ENCODE data around the gene EIF4A3. TPM values are rescaled to one million over a fixed set of nuclear protein-coding genes. Genes with fewer than 3 reads are reported as not detected.

The EIF4A3 gene
- total RNA-seq, 2 experiments from 2014 or later = 178 to 183 TPM

Small RNA genes lying within 50 kb of the gene (microRNA-seq; reads per million reads assigned to microRNA genes)
- not detected for gene MIR1268B (ENCODE audit: borderline microRNAs expressed, borderline replicate concordance)

Other genes with a start within 250 kb of the EIF4A3 start
- 10 to 100 TPM in 1 of 2 experiments, 1 to 10 TPM in 1; 9.6 to 12.0 TPM for gene TBC1D16, start 111.3 kb downstream of the EIF4A3 start, total RNA-seq
- gene CCDC40, start 110.5 kb downstream of the EIF4A3 start, total RNA-seq = under 1 TPM; 0.54 to 0.79 TPM
- 10 to 100 TPM; 42.6 to 46.2 TPM for gene GAA, start 45.5 kb downstream of the EIF4A3 start, total RNA-seq
- under 1 TPM; 0.11 to 0.50 TPM for gene CARD14, start 22.9 kb upstream of the EIF4A3 start, total RNA-seq
- gene SGSH, start 73.2 kb upstream of the EIF4A3 start, total RNA-seq = 1 to 10 TPM; 7.8 to 8.3 TPM
- 1 to 10 TPM; 1.6 to 1.7 TPM for gene SLC26A11, start 73.3 kb upstream of the EIF4A3 start, total RNA-seq
- gene RNF213, start 113.7 kb upstream of the EIF4A3 start, total RNA-seq = 100 to 1,000 TPM; 131 to 142 TPM